GM19193 (cell line): Measurements from ENCODE around the gene CXCL10.

Experiments
- POLR2A ChIP-seq: IDR thresholded peaks from 4 replicates; pipeline ENCODE4 v1.6.1; 2011; ENCODE audit not compliant: insufficient read depth, insufficient read length; ENCODE audit errors: extremely low read depth

The CXCL10 gene

DNA sequence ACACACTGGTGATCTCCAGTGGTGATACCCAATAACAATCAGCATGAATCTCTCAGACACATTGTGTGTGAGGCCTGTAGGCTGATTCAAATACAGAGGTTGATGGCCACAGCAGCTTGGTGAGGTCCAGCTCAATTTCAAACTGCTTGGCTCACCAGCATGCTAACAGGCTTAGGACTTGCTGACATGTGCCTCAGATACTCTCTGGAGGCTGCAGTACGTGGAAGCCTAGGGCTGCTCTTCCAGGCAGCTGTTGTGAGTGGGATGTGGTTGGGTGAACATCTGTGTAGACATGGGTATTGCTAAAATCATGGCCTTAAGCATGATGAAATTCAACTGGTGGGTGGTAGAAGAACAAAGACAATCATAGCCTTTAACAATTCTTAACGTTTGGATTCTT is 20.3 kb downstream of the CXCL10 start:
- no peak for TF ChIP-seq POLR2A

DNA sequence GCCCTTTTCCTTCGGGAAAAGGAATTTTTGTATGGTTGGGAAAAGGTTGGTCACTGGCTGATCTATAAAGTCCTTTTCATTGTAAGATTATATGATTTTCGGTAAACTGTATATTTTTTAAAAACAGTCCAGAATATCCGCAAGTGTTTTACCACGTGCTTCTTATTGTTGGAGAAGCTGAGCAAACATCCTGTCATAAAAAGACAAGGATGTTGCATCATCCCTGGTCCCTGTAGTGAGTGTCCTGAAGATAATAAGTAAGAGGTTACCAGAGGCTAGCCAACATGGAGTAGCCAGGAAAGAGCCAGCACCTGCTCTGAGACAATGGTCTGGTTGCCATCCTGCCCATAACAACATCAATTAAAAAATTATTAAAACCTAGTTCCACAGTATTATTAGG is 21.1 kb downstream of the CXCL10 start:
- TF ChIP-seq POLR2A, result no peak

- TF ChIP-seq POLR2A, result no peak
These were observed 21.6 kb downstream of the CXCL10 start for GRCh38 chr4:76001700-76002099.

- TF ChIP-seq POLR2A, result no peak
These were observed 23.0 kb downstream of the CXCL10 start for GRCh38 chr4:76000279-76000678.

DNA sequence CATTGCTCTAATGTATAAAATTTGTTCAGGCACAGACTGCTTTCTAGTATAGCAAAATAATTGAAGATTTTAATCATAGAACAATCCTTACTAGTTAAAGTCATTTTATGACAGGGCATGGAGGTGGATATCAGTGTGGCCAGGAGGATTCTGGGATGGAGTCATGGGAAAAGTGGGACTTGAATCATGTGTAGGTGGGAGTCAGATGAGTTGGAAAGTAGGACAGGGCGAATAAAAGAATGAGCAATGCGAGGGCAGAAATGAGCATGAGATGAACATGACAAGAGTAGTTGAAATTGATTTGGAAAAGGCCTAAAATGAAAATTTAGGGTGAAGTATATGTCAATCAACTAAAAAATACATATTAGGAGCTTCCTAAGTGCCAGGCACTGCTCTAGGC is 25.4 kb downstream of the CXCL10 start:
- no peak for TF ChIP-seq POLR2A

DNA sequence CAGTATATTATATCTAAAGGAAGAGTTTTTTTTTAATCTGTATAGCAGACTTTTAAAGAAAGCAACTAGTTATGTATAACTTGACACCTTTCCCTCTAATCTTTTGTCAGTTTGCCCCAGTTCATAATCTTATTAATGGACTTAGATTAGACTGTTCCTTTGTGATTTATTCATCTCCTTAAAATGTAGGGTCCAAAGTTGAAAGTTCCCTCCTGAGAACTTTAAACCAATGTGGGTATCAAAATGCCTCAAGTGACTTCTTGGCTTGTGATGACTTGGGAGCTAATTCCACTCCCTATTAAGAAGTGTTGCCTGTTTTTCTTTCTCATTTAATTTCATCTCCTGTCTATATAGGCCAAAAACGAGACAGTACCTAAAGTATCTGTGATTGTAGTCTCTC is 26.2 kb downstream of the CXCL10 start:
- no peak for TF ChIP-seq POLR2A

- no peak for TF ChIP-seq POLR2A
These were observed 27.6 kb downstream of the CXCL10 start for GRCh38 chr4:75995727-75996126.

DNA sequence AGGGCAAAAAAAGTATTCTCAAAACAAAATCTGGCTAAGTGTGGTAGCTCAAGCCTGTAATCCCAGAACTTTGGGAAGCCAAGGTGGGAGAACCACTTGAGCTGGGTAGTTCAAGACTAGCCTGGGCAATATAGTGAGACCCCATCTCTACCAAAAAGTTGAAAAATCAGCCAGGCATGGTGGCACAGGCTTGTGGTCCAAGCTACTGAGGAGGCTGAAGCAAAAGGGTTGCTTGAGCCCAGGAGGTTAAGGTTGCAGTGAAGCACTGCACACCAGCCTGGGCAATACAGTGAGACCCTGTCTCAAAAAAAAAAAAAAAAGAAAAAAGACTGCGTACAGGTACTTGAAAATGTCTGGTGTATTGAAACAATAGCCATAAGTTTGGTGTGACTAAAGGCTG is 30.8 kb downstream of the CXCL10 start:
- TF ChIP-seq POLR2A, result no peak

GRCh38 chr4:75989846-75990528 is 33.3 kb downstream of the CXCL10 start:
- TF ChIP-seq POLR2A, result no peak

DNA sequence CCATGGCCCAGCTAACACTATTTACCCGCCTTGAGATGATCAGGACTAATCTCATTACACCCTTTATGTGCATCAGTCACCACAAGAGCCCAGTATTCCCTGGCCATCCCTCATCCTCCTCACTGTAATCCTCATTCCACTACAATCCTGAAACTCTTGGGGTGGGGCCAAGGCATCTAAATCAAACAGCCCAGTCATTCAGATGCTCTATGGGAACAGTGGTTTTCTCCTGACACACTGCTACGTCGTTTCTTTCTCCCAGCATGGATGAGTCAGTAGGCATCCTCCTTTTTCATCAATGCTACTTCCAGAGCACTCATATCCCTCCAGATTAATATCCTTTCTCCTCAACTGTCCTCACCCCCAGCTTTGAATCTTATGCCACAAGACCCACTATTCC is 38.2 kb downstream of the CXCL10 start:
- TF ChIP-seq POLR2A, result no peak

DNA sequence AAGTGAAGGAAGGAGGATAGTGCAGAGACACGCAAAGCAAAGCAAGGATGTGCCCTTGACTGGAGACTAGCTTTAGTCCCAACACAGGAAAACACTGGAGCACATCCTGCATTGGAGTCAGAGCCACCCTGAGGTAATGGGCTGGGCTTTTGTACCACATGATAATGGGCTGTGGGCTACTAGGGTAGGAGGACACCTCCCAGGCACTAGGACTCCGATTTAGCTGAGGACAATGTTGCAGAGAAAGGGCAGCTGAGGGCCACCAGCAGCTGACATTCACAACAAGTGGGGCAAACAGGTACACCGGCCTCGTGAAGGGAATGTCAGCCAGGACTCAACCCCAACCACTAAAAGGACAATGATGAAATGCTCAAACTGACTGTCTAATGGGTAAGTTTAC is 42.7 kb downstream of the CXCL10 start:
- TF ChIP-seq POLR2A, result no peak

DNA sequence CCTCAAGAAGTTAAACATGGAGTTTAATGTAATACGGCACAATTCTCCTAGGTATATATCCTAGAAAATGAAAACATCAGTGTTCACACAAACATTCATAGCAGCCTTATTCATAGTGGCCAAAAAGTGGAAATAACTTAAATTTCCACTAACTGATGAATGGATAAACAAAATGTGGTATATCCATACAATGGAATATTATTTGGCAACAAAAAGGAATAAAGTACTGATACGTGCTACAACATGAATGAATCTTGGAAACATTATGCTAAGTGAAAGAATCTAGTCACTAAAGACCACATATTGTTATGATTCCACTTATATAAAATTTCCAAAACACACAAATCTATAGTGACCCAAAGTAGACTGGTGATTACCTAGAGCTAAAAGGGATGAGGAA is 47.1 kb downstream of the CXCL10 start:
- TF ChIP-seq POLR2A, result no peak

DNA sequence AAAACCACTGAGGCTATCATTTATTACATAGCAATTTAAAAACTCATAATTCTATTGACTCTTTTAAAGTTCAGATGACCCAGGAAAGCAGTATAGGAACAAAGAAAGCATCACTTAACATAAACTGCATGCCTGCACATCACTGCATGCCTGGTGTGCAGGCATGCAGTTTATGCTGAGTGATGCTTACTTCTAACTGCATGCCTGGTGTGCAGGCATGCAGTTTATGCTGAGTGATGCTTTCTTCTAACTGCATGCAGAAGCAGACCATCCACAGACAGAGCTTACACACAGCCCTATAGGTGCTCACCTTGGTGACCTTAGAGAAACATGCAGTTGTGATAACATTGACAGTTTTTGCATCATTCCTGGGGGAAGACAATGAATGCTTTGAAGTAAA is 49.5 kb downstream of the CXCL10 start:
- no peak for TF ChIP-seq POLR2A
